Measurements from ENCODE around the gene LOXL1.

DNA sequence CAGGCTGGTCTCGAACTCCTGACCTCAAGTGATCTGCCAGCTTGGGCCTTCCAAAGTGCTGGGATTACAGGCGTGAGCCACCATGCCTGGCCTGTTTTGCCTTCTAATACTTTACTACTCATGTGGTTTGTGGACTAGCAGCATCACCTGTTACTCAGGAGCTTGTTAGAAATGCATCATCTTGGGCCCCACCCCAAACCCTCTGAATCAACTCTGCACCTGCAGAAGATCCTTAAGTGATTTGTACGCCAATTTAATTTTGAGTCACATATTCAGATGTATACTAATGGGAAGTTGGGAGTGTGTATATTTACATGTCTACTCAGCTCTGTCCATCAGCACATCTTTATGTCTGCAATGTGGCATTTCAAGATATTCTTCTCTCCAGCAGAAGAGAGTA, 46.8 kb upstream of the LOXL1 start:
- TF ChIP-seq, protein P1, sequence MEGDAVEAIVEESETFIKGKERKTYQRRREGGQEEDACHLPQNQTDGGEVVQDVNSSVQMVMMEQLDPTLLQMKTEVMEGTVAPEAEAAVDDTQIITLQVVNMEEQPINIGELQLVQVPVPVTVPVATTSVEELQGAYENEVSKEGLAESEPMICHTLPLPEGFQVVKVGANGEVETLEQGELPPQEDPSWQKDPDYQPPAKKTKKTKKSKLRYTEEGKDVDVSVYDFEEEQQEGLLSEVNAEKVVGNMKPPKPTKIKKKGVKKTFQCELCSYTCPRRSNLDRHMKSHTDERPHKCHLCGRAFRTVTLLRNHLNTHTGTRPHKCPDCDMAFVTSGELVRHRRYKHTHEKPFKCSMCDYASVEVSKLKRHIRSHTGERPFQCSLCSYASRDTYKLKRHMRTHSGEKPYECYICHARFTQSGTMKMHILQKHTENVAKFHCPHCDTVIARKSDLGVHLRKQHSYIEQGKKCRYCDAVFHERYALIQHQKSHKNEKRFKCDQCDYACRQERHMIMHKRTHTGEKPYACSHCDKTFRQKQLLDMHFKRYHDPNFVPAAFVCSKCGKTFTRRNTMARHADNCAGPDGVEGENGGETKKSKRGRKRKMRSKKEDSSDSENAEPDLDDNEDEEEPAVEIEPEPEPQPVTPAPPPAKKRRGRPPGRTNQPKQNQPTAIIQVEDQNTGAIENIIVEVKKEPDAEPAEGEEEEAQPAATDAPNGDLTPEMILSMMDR (IDR thresholded peaks at IDR 0.05), result no peak
- no peak for TF ChIP-seq POLR2A (IDR thresholded peaks at IDR 0.05)

Data from suprapubic skin (tissue), 3 donors.